ENCODE measurements around the gene CDKL5. TPM values are rescaled to one million over a fixed set of nuclear protein-coding genes. Genes with fewer than 3 reads are reported as not detected.
"Not testable (repeated sequence)": the region's sequence is repeated elsewhere in the genome, so short reads cannot be mapped to it uniquely, and the experiment has no call there.

The CDKL5 gene
- total RNA-seq, 4 donors from 2014 or later, result 5.1 to 11.8 (median 7.4) TPM

DNA sequence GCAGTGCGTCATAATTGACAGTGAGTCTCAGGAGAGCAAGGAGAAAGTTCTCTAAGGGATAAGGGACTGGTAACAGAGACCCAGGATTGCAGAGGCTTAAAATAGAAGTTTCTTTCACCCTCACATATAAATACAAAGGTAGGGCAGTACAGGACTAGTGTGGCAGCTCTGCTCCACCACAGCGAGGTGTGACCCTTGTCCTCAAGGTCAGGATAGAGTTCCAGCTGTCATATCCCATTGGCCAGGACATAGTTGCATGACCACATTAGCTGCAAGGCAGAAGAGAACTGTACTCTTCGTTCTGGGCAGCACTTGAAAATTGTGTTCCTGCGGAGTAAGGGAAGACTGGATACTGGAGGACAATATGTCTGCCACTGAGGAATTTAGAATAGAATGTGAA is 152.0 kb downstream of the CDKL5 start:
- TF ChIP-seq POLR2A (IDR thresholded peaks at IDR 0.05) (no peak), EP300 (IDR thresholded peaks at IDR 0.05) (no peak), POLR2AphosphoS5 (IDR thresholded peaks at IDR 0.05) (no peak)
- TF ChIP-seq, protein P1, sequence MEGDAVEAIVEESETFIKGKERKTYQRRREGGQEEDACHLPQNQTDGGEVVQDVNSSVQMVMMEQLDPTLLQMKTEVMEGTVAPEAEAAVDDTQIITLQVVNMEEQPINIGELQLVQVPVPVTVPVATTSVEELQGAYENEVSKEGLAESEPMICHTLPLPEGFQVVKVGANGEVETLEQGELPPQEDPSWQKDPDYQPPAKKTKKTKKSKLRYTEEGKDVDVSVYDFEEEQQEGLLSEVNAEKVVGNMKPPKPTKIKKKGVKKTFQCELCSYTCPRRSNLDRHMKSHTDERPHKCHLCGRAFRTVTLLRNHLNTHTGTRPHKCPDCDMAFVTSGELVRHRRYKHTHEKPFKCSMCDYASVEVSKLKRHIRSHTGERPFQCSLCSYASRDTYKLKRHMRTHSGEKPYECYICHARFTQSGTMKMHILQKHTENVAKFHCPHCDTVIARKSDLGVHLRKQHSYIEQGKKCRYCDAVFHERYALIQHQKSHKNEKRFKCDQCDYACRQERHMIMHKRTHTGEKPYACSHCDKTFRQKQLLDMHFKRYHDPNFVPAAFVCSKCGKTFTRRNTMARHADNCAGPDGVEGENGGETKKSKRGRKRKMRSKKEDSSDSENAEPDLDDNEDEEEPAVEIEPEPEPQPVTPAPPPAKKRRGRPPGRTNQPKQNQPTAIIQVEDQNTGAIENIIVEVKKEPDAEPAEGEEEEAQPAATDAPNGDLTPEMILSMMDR (IDR thresholded peaks at IDR 0.05), result no peak
- 91% methylated on average over 4 of the region's 4 CpGs for WGBS

DNA sequence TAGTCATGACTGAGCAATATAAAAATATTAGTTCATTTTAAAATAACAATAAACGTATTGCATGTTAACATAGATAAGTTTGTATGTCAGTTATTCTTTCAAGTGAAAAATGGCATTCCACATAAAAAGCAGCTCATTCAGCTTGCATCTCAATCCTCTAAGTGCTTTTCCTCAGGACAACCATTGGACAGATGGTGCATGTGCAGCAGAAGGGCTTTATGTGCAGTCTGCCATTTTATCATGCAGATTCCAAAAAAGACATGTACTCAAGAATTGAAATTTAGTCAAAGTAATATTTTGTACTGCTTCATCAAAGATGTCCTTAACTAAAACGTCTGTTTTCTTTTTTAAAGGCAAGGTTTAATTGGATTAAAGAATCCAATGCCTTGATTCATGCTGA is 153.1 kb downstream of the CDKL5 start:
- WGBS, result 54% methylated on average over 2 of the region's 2 CpGs
- DNase-seq (ENCODE audit: low spot score in 2 of 2), result no peak
- no peaks in the 10 kb centered on the region for H3K36me3 ChIP-seq
- no peaks in the 10 kb centered on the region for H3K27me3 ChIP-seq
- H3K4me1 ChIP-seq, result no peaks in the 10 kb centered on the region
- no peak overlapping the region for H3K4me3 ChIP-seq
- no peak overlapping the region for H3K27ac ChIP-seq
- H3K9me3 ChIP-seq, result no peaks in the 10 kb centered on the region
- no peak for TF ChIP-seq POLR2AphosphoS5 (IDR thresholded peaks at IDR 0.05)
- TF ChIP-seq, protein P1 (IDR thresholded peaks at IDR 0.05), result no peak
- no peak for TF ChIP-seq EP300 (IDR thresholded peaks at IDR 0.05)
- no peak for TF ChIP-seq POLR2A (IDR thresholded peaks at IDR 0.05)

More for the DNA sequence above, 152.0 kb downstream of the CDKL5 start:
- Histone ChIP-seq H3K4me3 (no peak overlapping the region), H3K9me3 (no peaks in the 10 kb centered on the region), H3K27ac (no peak overlapping the region), H3K27me3 (no peaks in the 10 kb centered on the region), H3K4me1 (no peaks in the 10 kb centered on the region), H3K36me3 (no peaks in the 10 kb centered on the region)
- DNase-seq (ENCODE audit: low spot score in 2 of 2), result no peak

DNA sequence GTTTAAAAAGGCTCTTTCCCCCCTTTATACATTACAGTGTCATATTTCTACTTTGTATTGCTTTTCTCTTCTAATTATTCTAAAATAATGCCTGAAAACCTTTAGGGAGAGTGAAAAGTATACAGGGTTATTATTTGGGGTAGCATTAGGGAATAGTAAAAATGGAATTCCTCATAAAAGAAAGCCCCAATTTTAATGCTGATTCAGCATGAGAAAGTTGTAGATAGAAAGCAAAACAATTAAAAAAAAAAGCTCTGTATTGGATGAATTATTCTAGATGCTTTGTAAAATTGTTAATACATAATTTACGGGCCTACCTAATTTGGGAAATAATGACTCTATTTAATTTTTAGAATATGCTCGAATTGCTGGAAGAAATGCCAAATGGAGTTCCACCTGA is 154.1 kb downstream of the CDKL5 start:
- no peaks in the 10 kb centered on the region for H3K9me3 ChIP-seq
- 84% methylated on average over 2 of the region's 2 CpGs for WGBS
- H3K4me3 ChIP-seq, result no peak overlapping the region
- H3K4me1 ChIP-seq, result no peaks in the 10 kb centered on the region
- TF ChIP-seq POLR2A (IDR thresholded peaks at IDR 0.05) (no peak), EP300 (IDR thresholded peaks at IDR 0.05) (no peak), POLR2AphosphoS5 (IDR thresholded peaks at IDR 0.05) (no peak)
- TF ChIP-seq, protein P1 (IDR thresholded peaks at IDR 0.05), result no peak
- H3K27me3 ChIP-seq, result no peaks in the 10 kb centered on the region
- no peaks in the 10 kb centered on the region for H3K36me3 ChIP-seq
- DNase-seq (ENCODE audit: low spot score in 2 of 2), result no peak
- H3K27ac ChIP-seq, result no peak overlapping the region

DNA sequence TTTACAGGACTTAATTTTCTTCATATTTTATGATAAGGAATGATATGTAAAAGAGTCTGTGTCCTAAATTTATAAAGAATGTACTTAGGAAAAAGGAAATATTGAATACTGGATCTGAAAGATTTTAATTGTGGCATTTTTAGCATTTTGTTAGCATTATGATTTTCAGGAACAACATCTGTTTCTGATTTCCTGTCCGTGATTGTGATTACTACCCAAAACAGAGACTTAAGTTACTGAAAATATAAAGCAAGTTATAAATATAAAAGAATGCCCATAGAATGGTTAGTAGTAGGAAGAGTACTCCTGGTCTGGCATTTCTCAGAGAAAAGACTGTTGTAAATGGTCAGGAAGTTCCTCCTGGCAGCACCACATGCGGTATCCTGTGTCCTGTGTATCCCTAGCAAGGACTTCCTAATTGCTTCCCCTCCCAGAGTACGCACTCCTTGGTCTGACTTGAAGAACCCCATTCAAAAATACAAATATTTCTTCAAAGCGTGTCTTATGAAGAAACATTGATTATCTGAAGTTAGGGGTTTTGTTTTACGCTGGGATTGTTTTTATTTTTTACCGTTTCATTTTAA is 157.6 kb downstream of the CDKL5 start:
- Histone ChIP-seq H3K27me3 (no peaks in the 10 kb centered on the region), H3K4me3 (no peak overlapping the region), H3K4me1 (no peaks in the 10 kb centered on the region), H3K36me3 (no peaks in the 10 kb centered on the region), H3K9me3 (no peaks in the 10 kb centered on the region), H3K27ac (no peak overlapping the region)
- WGBS, result 80% methylated on average over 6 of the region's 6 CpGs
- TF ChIP-seq, protein P1 (IDR thresholded peaks at IDR 0.05), result no peak
- TF ChIP-seq EP300 (IDR thresholded peaks at IDR 0.05), result no peak
- no peak for TF ChIP-seq POLR2AphosphoS5 (IDR thresholded peaks at IDR 0.05)
- no peak for TF ChIP-seq POLR2A (IDR thresholded peaks at IDR 0.05)
- no peak for DNase-seq (ENCODE audit: low spot score in 2 of 2)

DNA sequence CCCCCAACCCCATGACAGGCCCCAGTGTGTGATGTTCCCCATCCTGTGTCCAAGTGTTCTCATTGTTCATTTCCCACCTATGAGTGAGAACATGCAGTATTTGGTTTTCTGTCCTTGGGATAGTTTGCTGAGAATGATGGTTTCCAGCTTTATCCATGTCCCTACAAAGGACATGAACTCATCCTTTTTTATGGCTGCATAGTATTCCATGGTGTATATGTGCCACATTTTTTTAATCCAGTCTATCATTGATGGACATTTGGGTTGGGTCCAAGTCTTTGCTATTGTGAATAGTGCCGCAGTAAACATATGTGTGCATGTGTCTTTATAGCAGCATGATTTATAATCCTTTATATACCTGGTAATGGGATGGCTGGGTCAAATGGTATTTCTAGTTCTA is 163.9 kb downstream of the CDKL5 start:
- not testable (repeated sequence) for H3K4me1 ChIP-seq; H3K27ac ChIP-seq; H3K9me3 ChIP-seq; H3K36me3 ChIP-seq; H3K27me3 ChIP-seq; DNase-seq (ENCODE audit: low spot score in 2 of 2); H3K4me3 ChIP-seq
- WGBS, result 100% methylated on average over 1 of the region's 1 CpG

DNA sequence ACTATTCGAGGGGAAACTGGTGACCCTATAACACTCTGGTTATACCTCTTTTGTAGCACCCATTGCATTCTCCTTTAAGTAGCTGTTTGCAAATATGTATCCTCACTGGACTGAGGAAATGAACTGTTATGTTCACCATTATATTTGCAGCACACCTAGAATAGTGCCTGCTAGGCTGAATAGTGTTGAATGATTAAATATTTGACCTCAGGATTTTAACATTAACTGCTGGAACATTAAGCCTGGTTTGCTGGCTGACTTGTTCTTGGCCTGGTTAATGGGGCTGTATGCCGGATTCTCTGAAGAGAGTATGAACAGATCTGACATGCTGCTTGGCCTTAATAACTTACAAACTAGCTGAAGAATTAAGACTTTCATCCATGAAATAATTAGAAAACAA is 166.4 kb downstream of the CDKL5 start:
- DNase-seq (ENCODE audit: low spot score in 2 of 2), result no peak
- H3K4me3 ChIP-seq, result no peak overlapping the region
- no peaks in the 10 kb centered on the region for H3K27me3 ChIP-seq
- H3K9me3 ChIP-seq, result no peaks in the 10 kb centered on the region
- TF ChIP-seq, protein P1 (IDR thresholded peaks at IDR 0.05), result no peak
- TF ChIP-seq POLR2AphosphoS5 (IDR thresholded peaks at IDR 0.05) (no peak), POLR2A (IDR thresholded peaks at IDR 0.05) (no peak), EP300 (IDR thresholded peaks at IDR 0.05) (no peak)
- H3K36me3 ChIP-seq, result no peaks in the 10 kb centered on the region
- no peaks in the 10 kb centered on the region for H3K4me1 ChIP-seq
- H3K27ac ChIP-seq, result no peak overlapping the region
- WGBS, result 84% methylated on average over 2 of the region's 2 CpGs
